IMR-90 (cell line): ENCODE data around the gene ADGRD2. TPM values are rescaled to one million over a fixed set of nuclear protein-coding genes. Genes with fewer than 3 reads are reported as not detected.

Source experiments
- ATAC-seq: fragments of 200-7000 bp; cut with Tn5 transposase; 2 replicates; pipeline ENCODE4 v1.9.1; 2020; ENCODE audit warnings: low read depth, mild to moderate bottlenecking, moderate library complexity
- BruUV-seq: library from RNA; stranded (reverse); fragments of 400-500 nt; replicated peaks from 2 replicates; lab custom pipeline; 2021; lab: Mats Ljungman, UMichigan
- CTCF ChIA-PET: fragments of 300-600 bp; formaldehyde crosslinking; extraction: SDS; loops from one replicate; lab custom pipeline; 2021; ENCODE audit warnings: antibody characterized with exemption; lab: Yijun Ruan, JAX
- POLR2A ChIA-PET: fragments of 300-600 bp; sonication (Branson Sonifier 250); formaldehyde crosslinking; loops from one replicate; lab custom pipeline; 2022; ENCODE audit warnings: antibody characterized with exemption; ENCODE audit not compliant: unreplicated experiment; lab: Charles Lee
- DNase-seq: peaks from one replicate; pipeline ENCODE4 v3.0.0; 2013
- H2AFZ ChIP-seq: replicated peaks from 2 replicates; pipeline ENCODE3; 2013; ENCODE audit warnings: low read length, mild to moderate bottlenecking; ENCODE audit not compliant: poor library complexity
- H2AK5ac ChIP-seq: 2 replicates; pipeline ENCODE4 v1.6.1; 2013; ENCODE audit warnings: low read depth, low read length, inconsistent platforms
- H2AK9ac ChIP-seq: replicated peaks from 2 replicates; pipeline ENCODE3; 2013; ENCODE audit warnings: mild to moderate bottlenecking, low read depth, low read length, moderate library complexity; ENCODE audit not compliant: poor library complexity
- H2BK120ac ChIP-seq: 2 replicates; pipeline ENCODE4 v1.6.1; 2013; ENCODE audit warnings: low read depth, low read length, inconsistent platforms
- H2BK15ac ChIP-seq: 3 replicates; pipeline ENCODE4 v1.6.1; 2013; ENCODE audit warnings: low read depth, low read length, inconsistent platforms
- H2BK20ac ChIP-seq: 2 replicates; pipeline ENCODE4 v1.6.1; 2013; ENCODE audit warnings: low read depth, mild to moderate bottlenecking, inconsistent platforms, low read length, moderate library complexity
- H2BK5ac ChIP-seq: 2 replicates; pipeline ENCODE4 v1.6.1; 2013; ENCODE audit warnings: mild to moderate bottlenecking, low read depth, low read length, inconsistent platforms; ENCODE audit not compliant: poor library complexity, severe bottlenecking
- H3K14ac ChIP-seq: replicated peaks from 2 replicates; pipeline ENCODE4 v1.6.1; 2013; ENCODE audit warnings: low read depth, low read length, inconsistent platforms
- H3K18ac ChIP-seq: 2 replicates; pipeline ENCODE4 v1.6.1; 2013; ENCODE audit warnings: low read depth, low read length, control low read depth
- H3K23ac ChIP-seq: 2 replicates; pipeline ENCODE4 v1.6.1; 2013; ENCODE audit warnings: low read depth, low read length, inconsistent platforms
- H3K27ac ChIP-seq: 2 replicates; pipeline ENCODE4 v1.5.1; 2013; ENCODE audit warnings: mild to moderate bottlenecking, control low read depth, low read length; ENCODE audit not compliant: insufficient read depth
- H3K27me3 ChIP-seq: 2 replicates; pipeline ENCODE4 v1.6.1; 2013; ENCODE audit warnings: low read length; ENCODE audit not compliant: control insufficient read depth, insufficient read depth
- H3K36me3 ChIP-seq: 2 replicates; pipeline ENCODE4 v1.6.1; 2013; ENCODE audit warnings: low read length, mixed read lengths; ENCODE audit not compliant: control insufficient read depth, insufficient read depth
- H3K4ac ChIP-seq: 2 replicates; pipeline ENCODE4 v1.6.1; 2013; ENCODE audit warnings: low read depth, low read length, inconsistent platforms
- H3K4me1 ChIP-seq: 2 replicates; pipeline ENCODE4 v1.6.1; 2013; ENCODE audit warnings: low read length, mixed read lengths; ENCODE audit not compliant: control insufficient read depth, insufficient read depth
- H3K4me2 ChIP-seq: 2 replicates; pipeline ENCODE4 v1.6.1; 2013; ENCODE audit warnings: low read depth, mild to moderate bottlenecking, control low read depth, low read length, moderate library complexity
- H3K4me3 ChIP-seq: 2 replicates; pipeline ENCODE4 v1.5.1; 2013; ENCODE audit warnings: low read depth, mild to moderate bottlenecking, control low read depth, low read length, moderate library complexity; ENCODE audit not compliant: insufficient read depth
- H3K56ac ChIP-seq: 2 replicates; pipeline ENCODE4 v1.6.1; 2013; ENCODE audit warnings: low read length, inconsistent platforms; ENCODE audit not compliant: insufficient read depth; ENCODE audit errors: extremely low read depth
- H3K79me1 ChIP-seq, 2 experiments: 2 replicates each; pipeline ENCODE4 v1.6.1; 2013; ENCODE audit warnings: low read length in 2 of 2, inconsistent platforms in 1 of 2, low read depth in 1 of 2
- H3K9ac ChIP-seq: 2 replicates; pipeline ENCODE4 v1.6.1; 2013; ENCODE audit warnings: low read depth, low read length, control low read depth
- H3K9me1 ChIP-seq: 2 replicates; pipeline ENCODE4 v1.6.1; 2013; ENCODE audit warnings: low read length, inconsistent platforms; ENCODE audit not compliant: insufficient read depth
- H3K9me3 ChIP-seq: 2 replicates; pipeline ENCODE4 v1.6.1; 2013; ENCODE audit warnings: low read length; ENCODE audit not compliant: control insufficient read depth, insufficient read depth
- H4K20me1 ChIP-seq: 2 replicates; pipeline ENCODE4 v1.6.1; 2013; ENCODE audit warnings: low read length, inconsistent platforms; ENCODE audit not compliant: insufficient read depth
- H4K5ac ChIP-seq: 2 replicates; pipeline ENCODE4 v1.6.1; 2013; ENCODE audit warnings: mild to moderate bottlenecking, low read depth, low read length, control low read depth
- H4K8ac ChIP-seq, 2 experiments: 2 replicates each; pipeline ENCODE4 v1.6.1; 2013; ENCODE audit warnings: low read depth in 2 of 2, low read length in 2 of 2, control low read depth in 1 of 2, inconsistent platforms in 1 of 2
- H4K91ac ChIP-seq: 2 replicates; pipeline ENCODE4 v1.6.1; 2013; ENCODE audit warnings: low read depth, low read length, inconsistent platforms; ENCODE audit not compliant: insufficient read depth
- CHD1 ChIP-seq: IDR thresholded peaks from 2 replicates; pipeline ENCODE4 v1.6.1; 2012; ENCODE audit warnings: low read depth, low read length, improper control_type of control experiment
- MAFK ChIP-seq: IDR thresholded peaks from 2 replicates; pipeline ENCODE4 v1.6.1; 2012; ENCODE audit warnings: low read depth, low read length, improper control_type of control experiment
- MAZ ChIP-seq: IDR thresholded peaks from 2 replicates; pipeline ENCODE4 v1.6.1; 2012; ENCODE audit warnings: low read depth, mild to moderate bottlenecking, low read length, improper control_type of control experiment, moderate library complexity, borderline replicate concordance
- MXI1 ChIP-seq: IDR thresholded peaks from 2 replicates; pipeline ENCODE4 v1.6.1; 2012; ENCODE audit warnings: low read depth, mild to moderate bottlenecking, low read length, moderate library complexity, borderline replicate concordance
- NFE2L2 ChIP-seq: fragments of 150-350 bp; IDR thresholded peaks from 2 replicates; pipeline ENCODE4 v1.6.1; 2016; ENCODE audit warnings: low read depth, mild to moderate bottlenecking, low read length
- POLR2A ChIP-seq: IDR thresholded peaks from 2 replicates; pipeline ENCODE4 v1.6.1; 2012; ENCODE audit warnings: mild to moderate bottlenecking, low read depth, low read length
- RAD21 ChIP-seq: IDR thresholded peaks from 2 replicates; pipeline ENCODE4 v1.6.1; 2012; ENCODE audit warnings: low read length, improper control_type of control experiment
- RCOR1 ChIP-seq: IDR thresholded peaks from 2 replicates; pipeline ENCODE4 v1.6.1; 2012; ENCODE audit warnings: mild to moderate bottlenecking, low read length, improper control_type of control experiment; ENCODE audit not compliant: insufficient replicate concordance
- WGBS, 2 experiments: methylation state at CpG; one replicate each; pipeline versions ENCODE4 v1.1.5 to v1.1.7; 2013; ENCODE audit warnings: missing lambda C conversion rate in 2 of 2; ENCODE audit not compliant: insufficient read length in 1 of 2; ENCODE audit errors: extremely low coverage in 2 of 2; 5-methylcytosine and 5-hydroxymethylcytosine counted together
- dilution Hi-C: fragments of 300-500 bp; cut with HindIII; formaldehyde crosslinking; loops from one replicate; pipeline ENCODE4 v1.14.3; 2018; ENCODE audit warnings: low sequenced_read_pairs; ENCODE audit not compliant: unreplicated experiment
- in situ Hi-C: fragments of 300-500 bp; cut with MboI; formaldehyde crosslinking; loops from 3 replicates; pipeline ENCODE4 v1.14.3; 2019; ENCODE audit warnings: low sequenced_read_pairs, inconsistent platforms, mixed read lengths
- intact Hi-C: fragments of 100-400 bp; cut with micrococcal nuclease; formaldehyde crosslinking; loops from 2 replicates; pipeline ENCODE4 v1.10.0; 2022
- polyA plus RNA-seq, 3 experiments: library from polyadenylated mRNA; depleted of rRNA; stranded (reverse); fragments of >200 nt; gene quantifications; 2 replicates each; pipeline ENCODE4 v1.2.3, GENCODE V29; 2012; ENCODE audit warnings: low replicate concordance in 1 of 3
- total RNA-seq: library from RNA; depleted of rRNA; stranded (reverse); fragments of >200 nt; gene quantifications from 2 replicates; pipeline ENCODE4 v1.2.3, GENCODE V29; 2012
- TF ChIP-seq, protein P1 (sequence below): fragments of 150-350 bp; IDR thresholded peaks from 2 replicates; pipeline ENCODE4 v1.6.1; 2017; ENCODE audit warnings: mild to moderate bottlenecking, antibody characterized with exemption, low read length, low read depth

The ADGRD2 gene
- total and polyA plus RNA-seq, 2 of the 4 experiments (the other 2 are of a cell fraction): not detected

DNA sequence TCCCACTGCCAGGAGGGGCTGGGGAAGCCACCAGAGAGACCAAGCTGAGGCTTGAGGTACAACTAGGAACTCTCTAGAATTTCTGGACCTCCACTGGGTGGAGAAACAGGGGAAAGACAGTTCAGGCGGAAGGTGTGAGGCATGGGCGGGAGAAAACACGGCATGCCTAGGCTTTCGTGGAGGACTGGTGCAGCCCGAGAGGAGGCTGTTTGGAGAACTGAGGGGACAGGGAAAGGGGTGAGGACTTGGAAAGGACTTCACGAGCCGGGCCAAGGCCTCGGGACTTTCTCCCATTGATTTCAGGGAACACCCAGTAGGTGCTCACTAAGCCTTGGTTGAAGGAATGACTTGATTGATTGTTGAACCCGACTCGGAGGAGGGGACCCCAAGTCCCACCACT is 9.5 kb upstream of the ADGRD2 start:
- no peak overlapping the region for H4K8ac ChIP-seq
- DNase-seq (no peak), ATAC-seq (no peak)
- no peak overlapping the region for H2BK15ac ChIP-seq
- H3K4me1 ChIP-seq: no peaks in the 10 kb centered on the region
- no peaks in the 10 kb centered on the region for H4K20me1 ChIP-seq
- peaks cover 35% of the 10 kb centered on the region for H3K27me3 ChIP-seq
- no peaks in the 10 kb centered on the region for H3K9me1 ChIP-seq
- no peak overlapping the region for H3K18ac ChIP-seq
- H4K5ac ChIP-seq: no peak overlapping the region
- H2BK120ac ChIP-seq: no peak overlapping the region
- H3K4me2 ChIP-seq: no peak overlapping the region
- no peak overlapping the region for H3K9ac ChIP-seq
- H4K91ac ChIP-seq: no peak overlapping the region
- TF ChIP-seq MXI1 (no peak), MAFK (no peak), MAZ (no peak), NFE2L2 (no peak), POLR2A (no peak), RCOR1 (no peak), CHD1 (no peak), RAD21 (no peak)
- TF ChIP-seq, protein P1, sequence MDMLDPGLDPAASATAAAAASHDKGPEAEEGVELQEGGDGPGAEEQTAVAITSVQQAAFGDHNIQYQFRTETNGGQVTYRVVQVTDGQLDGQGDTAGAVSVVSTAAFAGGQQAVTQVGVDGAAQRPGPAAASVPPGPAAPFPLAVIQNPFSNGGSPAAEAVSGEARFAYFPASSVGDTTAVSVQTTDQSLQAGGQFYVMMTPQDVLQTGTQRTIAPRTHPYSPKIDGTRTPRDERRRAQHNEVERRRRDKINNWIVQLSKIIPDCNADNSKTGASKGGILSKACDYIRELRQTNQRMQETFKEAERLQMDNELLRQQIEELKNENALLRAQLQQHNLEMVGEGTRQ: no peak
- POLR2A ChIA-PET: interaction anchor here (0.6 kb wide), 1 partner anchor 337 kb away, joined by 7 read pairs; no protein-coding TSS in a partner anchor
- no peak overlapping the region for H3K4ac ChIP-seq
- no peak overlapping the region for H3K4me3 ChIP-seq
- no peak overlapping the region for H3K56ac ChIP-seq
- no peak overlapping the region for H2AK5ac ChIP-seq
- no peaks in the 10 kb centered on the region for H3K36me3 ChIP-seq
- no peaks in the 10 kb centered on the region for H3K79me1 ChIP-seq
- CTCF ChIA-PET: no interaction called here
- H3K23ac ChIP-seq: no peak overlapping the region
- peaks cover 13% of the 10 kb centered on the region for H3K9me3 ChIP-seq
- no peak overlapping the region for H3K14ac ChIP-seq
- H3K27ac ChIP-seq: no peak overlapping the region
- in situ Hi-C loops: no loop called here
- no TSS peak for BruUV-seq
- intact Hi-C loops: no loop called here
- dilution Hi-C loops: no loop called here
- H2AK9ac ChIP-seq: no peak overlapping the region
- WGBS, 2 experiments: 40% methylated on average over 3 of the region's 10 CpGs; no CpG with 5 or more reads in 1 of the 2 experiments
- no peak overlapping the region for H2BK20ac ChIP-seq
- no peak overlapping the region for H2BK5ac ChIP-seq
- no peak overlapping the region for H2AFZ ChIP-seq
